GM19025 (cell line): ENCODE results near the gene LCE6A.

Source experiments
- ATAC-seq: cut with Tn5 transposase; IDR thresholded peaks from one replicate; pipeline ENCODE4 v1.9.1; 2021; ENCODE audit warnings: mild to moderate bottlenecking, low read depth, moderate library complexity; ENCODE audit not compliant: unreplicated experiment

The LCE6A gene, protein sequence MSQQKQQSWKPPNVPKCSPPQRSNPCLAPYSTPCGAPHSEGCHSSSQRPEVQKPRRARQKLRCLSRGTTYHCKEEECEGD

DNA sequence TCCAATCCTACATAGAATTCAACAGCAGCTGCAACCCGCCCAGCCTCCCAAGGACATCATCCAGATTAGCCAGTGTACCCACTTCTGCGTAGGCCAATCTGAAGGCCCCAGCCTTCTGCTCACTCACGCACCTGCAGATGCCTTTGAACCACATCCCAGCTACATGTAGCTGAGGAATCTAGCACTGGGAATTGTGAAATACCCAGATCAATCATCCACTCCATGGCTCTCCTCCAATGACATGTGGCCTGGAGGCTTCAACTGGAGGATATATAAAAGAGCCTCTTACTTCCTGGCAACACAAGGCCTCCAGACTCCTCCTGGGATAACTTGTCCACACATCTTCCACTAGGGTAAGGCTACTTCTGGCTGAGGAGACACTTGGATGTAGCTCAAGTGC is at the start of gene LCE6A:
Gene LCE6A, plus strand, starts transcription at position 301 of the 400 bp plus-strand sequence. CDS start 665 bp downstream, outside the sequence.
- no peak for ATAC-seq

DNA sequence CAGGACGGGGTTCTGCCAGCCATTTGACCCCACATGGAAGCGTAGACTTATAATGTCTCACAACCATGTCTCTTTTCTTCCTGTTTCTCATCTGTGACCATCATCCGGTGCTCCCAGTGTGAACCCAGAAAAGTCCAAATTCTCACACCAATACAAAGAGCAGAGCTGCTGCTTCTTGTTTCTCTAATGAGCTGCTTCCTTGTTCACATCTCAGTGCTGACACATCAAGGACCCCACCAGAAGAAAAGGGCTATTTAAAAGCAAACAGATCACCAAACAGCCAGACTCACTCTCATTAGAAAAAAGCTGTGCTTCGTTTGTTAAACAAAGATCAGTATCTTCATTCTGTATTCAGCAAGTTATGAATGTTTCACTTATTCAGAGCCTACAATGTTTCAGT is 47.0 kb upstream of the LCE6A start:
- ATAC-seq: no peak

DNA sequence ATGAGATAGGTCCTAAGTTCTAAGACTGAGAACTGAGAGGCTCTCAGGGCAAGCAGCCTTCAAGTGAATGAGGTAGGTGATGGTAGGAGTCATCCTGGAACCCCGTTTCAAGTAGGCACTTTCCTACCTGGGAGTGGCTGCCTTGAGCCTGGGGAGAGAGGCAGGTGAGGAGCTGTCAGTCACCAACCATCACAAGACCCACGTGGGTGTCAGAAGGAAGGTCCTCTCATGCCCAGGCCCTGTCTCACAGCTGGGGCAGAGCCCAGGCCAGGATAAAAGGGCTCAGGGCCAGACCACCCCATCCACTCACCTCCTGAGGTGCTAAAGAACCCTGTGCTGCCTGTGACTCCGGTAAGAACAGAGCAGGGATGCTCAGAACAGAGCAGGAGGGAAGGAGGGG is 46.2 kb upstream of the LCE6A start, which contains the start of gene LCE1D:
Gene LCE1D, plus strand, starts transcription at position 301 of the 400 bp plus-strand sequence. CDS start 1,074 bp downstream, outside the sequence.
- ATAC-seq: no peak

DNA sequence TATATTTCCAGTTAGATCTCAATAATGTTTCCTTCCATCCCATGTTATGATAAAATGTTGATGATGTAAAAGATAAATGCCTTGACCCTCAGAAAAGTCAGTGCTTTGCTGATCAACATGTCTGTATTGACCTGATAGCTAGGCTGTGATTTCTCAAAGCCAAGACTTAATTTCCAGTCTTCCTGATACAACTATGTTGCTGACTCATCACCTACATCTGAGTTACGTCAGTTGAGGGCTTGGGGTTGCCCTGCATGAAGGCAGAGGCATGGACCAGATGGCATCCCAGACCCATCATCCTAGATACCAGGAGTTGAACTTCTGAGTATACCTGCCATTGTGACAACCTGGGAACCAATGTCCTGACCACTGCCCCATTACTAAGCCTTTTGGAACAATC is 41.3 kb upstream of the LCE6A start:
- no peak for ATAC-seq

DNA sequence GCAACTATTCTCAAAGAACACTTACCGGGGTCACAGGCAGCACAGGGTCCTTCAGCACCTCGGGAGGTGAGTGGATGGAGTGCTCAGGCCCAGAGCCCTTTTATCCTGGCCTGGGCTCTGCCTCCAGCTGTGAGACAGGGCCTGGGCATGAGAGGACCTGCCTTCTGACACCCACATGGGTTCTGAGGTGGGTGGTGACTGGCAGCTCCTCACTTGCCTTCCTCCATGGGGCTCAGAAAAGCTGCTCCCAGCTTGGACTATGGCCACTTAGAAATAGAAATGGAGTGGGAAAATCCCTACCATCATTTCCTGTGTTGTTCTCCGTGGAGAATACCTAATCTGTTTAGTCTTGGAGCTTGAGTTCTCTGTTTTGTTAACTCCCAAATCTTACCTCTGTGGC is 36.1 kb upstream of the LCE6A start, which contains the start of gene LCE1C:
Gene LCE1C, minus strand, starts transcription at position 76 of the 400 bp plus-strand sequence. CDS start 1,173 bp downstream, outside the sequence.
- no peak for ATAC-seq

DNA sequence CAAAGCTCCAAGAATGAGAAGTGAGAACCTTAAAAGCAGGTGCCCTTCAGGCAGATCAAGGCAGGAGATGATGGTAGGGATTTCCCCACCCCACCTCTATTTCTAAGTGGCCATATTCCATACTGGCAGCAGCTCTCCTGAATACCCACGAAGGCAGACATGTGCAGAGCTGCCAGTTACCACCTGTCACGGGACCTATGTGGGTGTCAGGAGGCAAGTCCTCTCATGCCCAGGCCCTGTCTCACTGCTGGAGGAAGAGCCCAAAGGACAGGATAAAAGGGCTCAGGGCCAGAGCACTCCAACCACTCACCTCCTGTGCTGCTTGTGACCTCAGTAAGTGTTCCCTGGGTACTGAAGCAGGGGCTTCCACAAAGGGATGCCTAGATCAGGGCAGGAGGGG is 31.6 kb upstream of the LCE6A start:
- ATAC-seq: no peak

DNA sequence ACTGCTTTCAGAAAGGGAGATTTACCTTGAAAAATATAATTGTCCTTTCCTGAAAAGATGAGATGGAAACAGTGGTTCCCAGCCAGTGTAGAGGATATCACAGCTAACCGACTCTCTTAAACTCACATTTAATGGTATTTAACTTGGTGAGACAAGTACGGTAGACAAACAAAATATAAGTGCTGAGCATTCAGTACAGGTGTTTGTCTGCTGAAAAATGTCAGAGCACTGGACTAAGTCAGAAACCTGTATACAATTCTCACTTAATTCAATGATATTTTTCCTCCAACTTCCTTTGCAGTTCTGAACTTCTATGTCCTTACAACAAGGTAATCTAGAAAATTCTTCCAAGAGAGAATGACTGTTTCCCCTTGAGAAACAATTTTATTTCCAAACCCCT is 31.0 kb upstream of the LCE6A start, which contains the start of gene LCE1B:
Gene LCE1B, plus strand, starts transcription at position 301 of the 400 bp plus-strand sequence. CDS start 476 bp downstream, outside the sequence.
- ATAC-seq: no peak

DNA sequence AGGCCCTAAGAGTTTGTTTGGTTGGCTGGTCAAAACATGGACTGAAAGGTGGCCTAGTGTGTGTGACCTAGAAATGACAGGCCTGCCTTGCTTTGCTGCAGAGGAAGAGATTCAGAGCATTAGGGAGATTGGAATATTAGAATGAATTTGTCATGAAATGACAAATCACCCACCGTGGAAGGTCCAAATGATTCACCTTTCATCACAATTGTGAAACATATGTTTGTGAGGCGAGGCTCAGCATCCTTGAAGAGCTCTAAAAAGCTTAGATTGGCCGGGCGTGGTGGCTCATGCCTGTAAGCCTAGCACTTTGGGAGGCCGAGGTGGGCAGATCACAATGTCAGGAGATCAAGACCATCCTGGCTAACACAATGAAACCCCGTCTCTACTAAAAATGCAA is 25.3 kb upstream of the LCE6A start:
- no peak for ATAC-seq

DNA sequence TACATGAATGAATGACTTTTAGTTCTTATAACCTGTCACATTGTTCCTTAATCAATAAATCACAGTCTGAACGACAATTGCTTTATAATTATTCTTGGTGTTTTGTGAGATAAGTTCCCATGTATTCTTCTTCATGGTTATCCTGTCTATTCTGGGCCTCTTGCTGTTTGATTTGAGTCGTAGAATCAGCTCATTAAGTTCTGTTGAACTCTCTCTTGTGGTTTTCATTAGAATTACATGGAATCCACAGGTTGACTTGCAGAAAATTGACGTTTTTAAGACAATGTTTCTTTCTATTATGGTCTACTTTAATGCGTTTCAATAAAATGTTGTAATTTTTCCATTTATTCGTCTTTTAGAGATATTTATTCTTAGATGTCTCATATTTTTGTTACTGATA is 19.4 kb upstream of the LCE6A start:
- ATAC-seq: no peak

DNA sequence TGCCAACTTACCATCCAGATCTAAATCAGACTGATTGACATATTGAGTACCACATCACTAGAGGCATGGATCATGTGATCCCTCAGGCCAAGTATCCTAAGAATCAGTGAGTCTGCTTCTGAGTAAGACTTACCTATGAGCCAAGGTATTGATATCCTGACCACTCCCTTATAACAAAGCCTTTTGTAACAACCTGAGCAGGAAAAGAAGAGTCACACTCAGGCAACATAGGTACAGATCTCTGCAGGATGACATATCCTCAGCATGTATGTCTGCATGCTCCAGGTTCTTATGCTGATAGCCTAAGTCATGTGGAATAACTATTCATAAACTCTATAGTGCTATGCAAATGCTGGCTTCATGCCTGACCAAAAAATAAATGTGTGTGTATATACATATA is 17.7 kb upstream of the LCE6A start:
- ATAC-seq: no peak

DNA sequence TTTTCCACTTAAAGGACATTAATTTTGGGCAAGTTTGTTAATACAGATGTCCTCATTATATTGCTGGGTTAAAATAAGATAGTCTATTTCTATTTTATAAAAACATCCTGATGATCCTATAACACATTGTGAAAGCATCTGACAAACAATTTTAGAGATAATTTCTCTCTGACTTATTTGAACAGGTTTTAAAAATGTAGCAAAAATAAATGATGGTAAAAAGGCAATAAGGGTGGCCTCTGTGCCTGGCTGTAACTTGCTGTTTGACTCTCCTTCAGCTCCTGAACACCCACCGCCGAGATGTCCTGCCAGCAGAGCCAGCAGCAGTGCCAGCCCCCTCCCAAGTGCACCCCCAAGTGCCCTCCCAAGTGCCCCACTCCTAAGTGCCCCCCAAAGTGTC is 15.5 kb upstream of the LCE6A start, which contains the start of gene LCE1A:
Gene LCE1A, plus strand, starts transcription at position 301 of the 400 bp plus-strand sequence. Its CDS starts 0 bp downstream, at position 301.
- no peak for ATAC-seq

DNA sequence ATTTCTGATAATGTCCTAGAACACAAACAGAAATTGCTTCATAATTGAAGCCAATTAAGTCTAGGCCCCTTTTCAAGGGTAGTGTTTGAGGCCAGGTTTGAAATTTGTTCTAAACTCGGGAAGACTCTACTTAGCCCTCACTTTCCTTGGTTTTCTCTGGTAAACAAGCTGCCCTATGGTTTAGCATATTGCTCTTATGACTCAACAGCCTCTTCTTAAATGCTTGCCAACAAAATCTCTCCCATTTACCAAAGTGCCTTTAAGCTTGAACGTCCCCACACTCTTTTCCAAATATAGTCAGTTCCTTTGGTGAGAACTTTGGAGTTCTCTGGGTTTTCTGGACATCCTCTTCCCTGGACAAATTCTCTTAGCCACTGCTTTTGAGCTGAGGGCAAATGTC is 5.8 kb upstream of the LCE6A start:
- ATAC-seq: no peak

DNA sequence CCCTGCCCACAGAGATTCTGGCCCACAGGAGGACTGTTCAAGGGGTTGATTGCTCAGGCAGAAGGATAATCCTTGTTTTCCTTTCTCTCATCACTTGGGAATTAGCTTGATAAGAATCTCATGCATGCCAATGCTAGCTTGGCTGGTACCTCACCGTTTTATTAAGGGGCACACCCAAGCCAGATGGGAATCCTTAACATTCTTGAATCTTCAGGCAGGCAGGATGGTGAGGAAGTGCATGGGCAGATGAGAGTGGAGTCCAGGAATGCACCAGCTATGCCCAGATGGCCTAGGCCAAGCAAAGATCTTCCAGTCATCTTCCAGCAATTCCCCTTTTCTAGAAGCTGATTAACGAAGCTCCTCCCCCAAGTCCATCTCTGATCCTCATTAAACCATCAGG is 13.0 kb downstream of the LCE6A start:
- no peak for ATAC-seq

DNA sequence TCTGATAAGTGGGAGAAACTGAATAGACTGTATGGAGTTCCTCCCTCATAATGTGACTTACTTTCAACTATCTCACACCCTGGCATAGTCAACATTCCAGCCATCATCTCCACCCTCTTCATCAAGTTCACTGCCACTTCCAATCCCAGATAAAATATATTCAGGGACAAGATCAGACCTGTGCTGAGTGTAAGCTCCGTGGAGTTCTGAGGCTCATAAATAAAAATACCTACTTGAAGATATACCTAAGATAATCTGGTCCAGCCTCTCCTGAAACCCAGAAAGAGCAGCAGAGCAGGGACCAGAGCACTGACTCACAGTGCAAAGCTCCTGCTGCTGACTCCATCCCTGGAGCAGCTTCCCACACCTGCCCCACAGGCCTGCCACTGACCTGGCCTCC is 15.4 kb downstream of the LCE6A start:
- no peak for ATAC-seq

DNA sequence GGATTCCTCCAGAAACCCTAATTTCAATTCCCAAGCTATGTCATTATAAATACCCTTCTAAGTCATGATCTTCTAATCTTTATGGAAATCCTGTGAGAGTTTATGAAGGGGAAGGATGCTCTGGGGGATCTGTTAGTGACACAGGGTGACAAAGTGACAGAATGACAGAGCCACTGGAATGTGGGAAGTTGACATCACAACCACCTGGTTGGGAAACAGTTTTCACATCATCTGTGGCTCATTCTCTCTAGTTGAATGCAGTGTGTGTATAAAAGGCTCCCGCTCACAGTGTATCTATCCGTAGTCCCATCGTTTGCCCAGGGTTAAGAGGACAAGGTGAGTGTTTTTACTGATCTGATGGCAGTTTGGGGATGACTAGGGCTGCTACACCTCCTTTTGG is 17.0 kb downstream of the LCE6A start, which contains the start of gene LCE7A:
Gene LCE7A, plus strand, starts transcription at position 301 of the 400 bp plus-strand sequence. CDS start 702 bp downstream, outside the sequence.
- ATAC-seq: no peak

DNA sequence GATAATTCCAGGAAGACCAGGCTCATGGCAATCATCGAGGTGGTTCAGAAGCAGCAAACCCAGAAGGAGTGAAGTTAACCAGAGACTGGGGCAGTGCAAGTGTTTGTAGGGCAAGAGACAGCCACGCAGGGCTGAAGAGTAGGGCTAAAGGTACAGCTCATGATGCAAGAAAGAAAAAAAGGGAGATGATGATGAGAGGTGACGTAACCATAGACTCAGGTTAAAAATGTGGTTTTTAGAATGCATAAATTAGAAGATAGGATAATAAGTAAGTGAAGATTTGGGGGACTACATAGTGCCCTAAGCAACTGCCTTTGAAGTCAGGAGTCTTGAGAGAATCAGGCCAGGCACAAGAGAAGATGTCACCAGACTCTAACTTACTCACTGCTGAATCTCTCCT is 17.5 kb downstream of the LCE6A start:
- no peak for ATAC-seq

DNA sequence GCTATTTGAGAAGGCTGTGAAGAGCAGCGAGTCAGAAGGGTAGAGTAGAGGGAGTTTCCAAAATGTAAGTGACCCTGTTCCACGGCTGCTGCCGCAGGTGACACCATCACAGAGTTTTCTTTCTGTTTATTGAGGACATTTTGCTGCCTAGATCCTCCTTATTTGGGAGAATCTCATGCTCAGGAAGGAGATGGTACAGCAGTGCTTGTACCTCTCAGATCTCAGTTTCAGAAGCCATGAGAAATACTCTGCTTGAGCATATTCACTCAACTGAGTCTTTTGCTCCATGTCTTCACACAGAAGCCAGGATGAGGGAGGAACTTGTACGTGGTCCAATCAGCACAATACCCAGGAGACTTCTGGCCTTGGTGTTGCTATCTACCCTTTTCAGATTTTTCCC is 18.7 kb downstream of the LCE6A start:
- ATAC-seq: no peak

DNA sequence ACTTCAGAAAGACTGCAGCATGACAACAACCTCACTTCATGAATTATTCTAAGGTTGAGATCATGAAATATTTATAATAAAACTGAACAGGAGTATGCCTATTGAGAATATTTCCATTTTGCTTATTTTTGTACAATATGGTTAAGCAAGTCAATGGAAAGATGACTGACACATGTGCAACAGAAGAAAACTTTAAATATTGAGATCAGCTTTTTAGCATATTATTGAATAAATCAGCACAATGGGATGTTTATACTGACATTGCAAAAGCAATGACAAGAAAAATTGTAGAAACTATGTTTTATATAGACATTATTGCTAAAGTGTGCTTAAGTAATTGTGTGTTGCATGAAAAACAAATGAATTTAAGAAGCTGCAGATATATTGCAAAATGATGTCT is 21.8 kb downstream of the LCE6A start:
- ATAC-seq: no peak

DNA sequence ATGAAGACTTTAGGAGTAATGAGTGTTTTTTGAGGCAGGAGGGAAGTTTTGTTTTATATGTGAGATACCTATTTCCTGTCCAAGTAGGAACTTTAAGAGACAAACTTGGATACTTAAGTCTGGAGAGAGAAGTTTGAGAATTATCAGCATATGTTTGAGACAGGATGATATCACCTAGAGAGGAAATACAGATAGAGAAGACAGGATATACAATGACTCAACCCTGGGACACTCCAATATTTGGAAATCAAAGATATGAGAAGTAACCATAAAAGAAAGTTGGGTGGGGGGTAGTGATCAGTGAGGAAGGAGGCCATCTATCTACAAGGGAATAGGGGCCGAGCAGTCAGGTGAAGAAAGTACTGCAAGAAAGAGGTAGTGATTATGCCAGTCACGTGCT is 23.7 kb downstream of the LCE6A start:
- no peak for ATAC-seq

DNA sequence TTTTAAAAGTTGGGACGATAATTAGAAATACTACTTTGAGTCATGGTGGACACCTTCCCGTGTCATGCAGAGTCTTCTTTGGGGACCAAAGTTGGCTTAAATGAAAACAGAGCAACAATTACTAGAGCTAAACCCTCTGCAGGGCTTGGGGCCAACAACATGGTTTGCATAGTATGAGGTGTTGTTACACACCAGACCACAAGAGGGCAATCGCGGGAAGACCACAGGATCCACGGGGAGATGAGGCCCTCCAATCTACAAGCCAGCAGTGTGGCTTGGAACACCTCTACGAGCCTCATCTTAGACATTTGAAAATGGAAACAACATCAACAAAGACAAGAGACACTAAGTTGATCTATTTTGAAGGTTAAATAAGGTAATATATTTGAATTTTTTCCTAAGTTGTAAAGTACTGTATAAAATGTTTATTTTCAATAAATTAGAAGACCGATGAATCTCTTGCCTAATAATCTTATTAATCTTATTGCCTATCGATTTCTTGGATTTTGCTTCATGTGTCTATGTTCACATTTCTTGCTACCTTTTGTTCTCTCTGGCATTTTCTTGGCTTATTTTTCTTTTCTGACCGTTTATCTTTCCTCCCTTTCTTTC is 27.3 kb downstream of the LCE6A start:
- no peak for ATAC-seq

DNA sequence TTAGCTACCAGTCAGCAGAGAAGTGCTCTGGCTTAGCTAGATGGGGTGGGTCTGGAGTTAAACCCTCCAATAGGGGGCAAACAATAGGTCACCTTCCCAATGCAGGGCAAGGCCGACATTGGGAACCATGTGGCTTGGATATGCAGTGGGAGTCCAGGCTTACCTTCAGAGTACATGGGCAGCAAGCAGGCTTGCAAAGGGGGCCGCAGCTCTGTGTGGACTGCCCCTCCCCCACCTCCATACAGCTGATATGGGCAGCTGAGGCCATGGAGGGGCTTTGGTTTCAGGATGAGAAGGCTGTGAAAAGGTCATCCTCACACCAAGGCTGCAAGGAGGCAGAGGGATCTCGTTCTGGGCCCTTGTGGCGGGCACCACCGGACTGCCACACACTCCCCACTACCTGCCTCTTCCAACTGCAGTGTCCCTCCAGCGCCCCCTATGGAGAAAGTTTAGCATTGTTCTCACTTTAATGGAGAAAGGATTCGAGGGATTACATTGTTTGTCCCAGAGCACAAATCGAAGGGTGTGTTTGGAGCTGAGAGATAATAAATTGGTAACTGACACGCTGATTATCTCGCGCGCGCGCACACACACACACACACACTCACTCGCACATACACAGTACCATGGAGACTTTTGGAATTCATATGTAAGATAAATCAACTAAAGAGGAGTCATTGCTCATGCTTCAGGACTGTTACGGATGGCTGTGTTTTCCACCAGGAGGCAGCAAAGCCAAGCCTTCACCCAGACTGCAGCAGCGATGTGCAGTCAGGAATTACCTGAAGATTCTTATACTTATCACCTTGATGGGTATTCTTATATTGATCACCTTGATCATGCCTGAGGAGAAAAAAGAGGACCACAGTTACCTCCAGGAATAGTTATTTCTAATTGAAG is 28.4 kb downstream of the LCE6A start:
- ATAC-seq: no peak
